Stimulated activated CD8-positive, alpha-beta memory T cell treated with anti-CD3 and anti-CD28 coated beads, Interleukin-7, amount 100 ng/mL, for 24 hours (primary cell): ENCODE results near the gene GTF2A1.
A peak's percentile ranks its signal among the peaks of the same experiment; 100 is the strongest.
"Not testable (repeated sequence)": the region's sequence is repeated elsewhere in the genome, so short reads cannot be mapped to it uniquely, and the experiment has no call there.

Experiments
- DNase-seq: peaks from one replicate; pipeline ENCODE4 v3.0.0-alpha.2; 2020; ENCODE audit warnings: low read depth

The GTF2A1 gene

GRCh38 chr14:81220830-81221578 lies at the start of gene GTF2A1:
TSS of gene GTF2A1 (minus strand) at chr14:81220959. CDS start at chr14:81220518, 441 bp downstream.
- DNase-seq = peak; percentile 83

DNA sequence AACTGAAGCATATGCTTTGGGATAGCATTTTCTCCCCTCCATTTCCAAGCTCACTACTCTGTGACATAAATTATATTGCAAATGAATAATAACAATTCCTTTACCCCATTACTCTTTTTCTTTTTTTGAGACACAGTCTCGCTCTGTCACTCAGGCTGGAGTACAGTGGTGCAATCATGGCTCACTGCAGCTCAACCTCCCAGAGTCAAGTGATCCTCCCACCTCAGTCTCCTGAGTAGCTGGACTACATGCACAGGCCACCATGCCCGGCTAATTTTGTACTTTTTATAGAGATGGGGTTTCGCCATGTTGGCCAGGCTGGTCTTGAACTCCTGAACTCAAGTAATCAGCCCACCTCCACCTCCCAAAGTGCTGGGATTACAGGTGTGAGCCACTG lies 49.2 kb upstream of the GTF2A1 start:
- DNase-seq = no peak

DNA sequence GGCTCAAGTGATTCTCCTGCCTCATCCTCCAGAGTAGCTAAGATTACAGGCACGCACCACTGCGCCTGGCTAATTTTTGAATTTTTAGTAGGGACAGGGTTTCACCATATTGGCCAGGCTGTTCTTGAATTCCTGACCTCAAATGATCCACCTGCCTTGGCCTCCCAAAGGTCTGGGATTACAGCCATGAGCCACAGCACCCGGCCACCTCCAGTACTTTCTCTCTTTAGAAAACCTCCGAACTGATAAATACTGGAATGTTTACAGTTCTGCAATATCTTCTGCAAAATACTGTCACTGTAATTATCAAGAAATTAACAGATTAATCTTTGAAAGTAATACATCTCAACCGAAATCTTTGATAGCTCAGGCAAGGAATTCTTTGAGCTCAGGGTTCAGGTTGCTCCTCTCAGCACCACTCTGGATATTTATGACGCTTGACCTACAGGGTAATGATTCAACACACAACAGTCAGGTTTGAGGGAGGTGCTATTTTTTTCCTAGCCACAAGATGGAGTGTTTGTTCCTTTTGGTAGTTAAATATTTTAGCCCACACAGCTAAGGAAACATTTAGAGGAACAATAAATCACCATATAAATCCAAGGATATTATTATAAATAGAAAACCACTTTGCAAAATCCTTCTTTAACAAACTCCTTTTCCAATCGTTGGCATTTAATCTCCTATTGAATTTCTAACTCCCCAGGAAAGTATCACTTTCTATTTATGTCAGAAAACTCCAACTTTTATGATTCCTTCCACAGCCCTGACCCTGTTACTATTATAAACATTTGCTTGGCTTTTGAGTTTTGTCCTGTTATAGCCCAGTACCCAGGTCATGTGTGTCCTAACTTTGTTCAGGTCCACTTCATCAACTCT lies 48.6 kb upstream of the GTF2A1 start:
- no peak for DNase-seq

DNA sequence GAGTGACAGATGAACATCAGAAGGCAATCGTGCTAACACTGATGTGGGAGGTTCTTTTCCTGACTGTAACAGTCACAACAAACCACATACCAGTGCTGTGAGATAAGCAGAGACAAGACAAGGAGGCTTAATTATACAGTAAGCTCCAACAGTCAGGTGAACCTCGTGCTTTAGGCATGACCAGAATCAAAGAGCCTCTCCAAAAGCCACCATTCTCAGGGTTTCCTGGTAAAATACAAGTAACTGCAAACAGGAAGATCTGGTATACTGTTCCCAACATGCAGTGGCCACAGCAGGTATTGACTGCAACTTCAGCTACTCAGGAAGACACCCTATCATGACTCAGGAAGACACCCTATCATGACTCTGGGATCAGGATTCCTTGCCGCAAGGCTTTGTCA lies 47.3 kb upstream of the GTF2A1 start:
- DNase-seq = no peak

GRCh38 chr14:81265636-81266169 lies 44.9 kb upstream of the GTF2A1 start:
- no peak for DNase-seq

GRCh38 chr14:81264671-81265070 lies 43.9 kb upstream of the GTF2A1 start:
- no peak for DNase-seq

GRCh38 chr14:81263777-81264410 lies 43.1 kb upstream of the GTF2A1 start:
- DNase-seq = no peak

- DNase-seq = no peak
Observed at GRCh38 chr14:81261176-81261575, 40.4 kb upstream of the GTF2A1 start.

- no peak for DNase-seq
Observed at GRCh38 chr14:81260732-81261131, 40.0 kb upstream of the GTF2A1 start.

- DNase-seq = no peak
Observed at GRCh38 chr14:81256289-81256960, 35.7 kb upstream of the GTF2A1 start.

DNA sequence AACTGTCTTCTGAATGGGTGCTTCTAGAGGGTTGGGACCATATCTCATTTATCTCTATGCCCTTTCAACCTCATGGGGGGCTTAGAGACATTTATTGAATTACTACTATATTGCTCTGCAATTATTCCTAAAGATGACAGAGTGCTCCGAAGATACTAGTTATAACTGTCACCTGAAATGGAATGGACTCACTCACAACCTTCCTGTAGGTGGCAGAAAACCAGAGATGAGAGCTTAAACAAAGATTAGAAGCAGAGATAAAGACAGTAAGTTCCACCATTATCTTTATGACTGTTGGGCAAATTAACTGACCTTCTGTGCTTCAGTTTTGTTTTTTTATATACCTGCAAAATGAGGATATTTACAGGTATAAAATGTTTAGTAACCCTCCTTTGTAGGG lies 31.5 kb upstream of the GTF2A1 start:
- DNase-seq = no peak

- DNase-seq = no peak
Observed at GRCh38 chr14:81247271-81247766, 26.6 kb upstream of the GTF2A1 start.

DNA sequence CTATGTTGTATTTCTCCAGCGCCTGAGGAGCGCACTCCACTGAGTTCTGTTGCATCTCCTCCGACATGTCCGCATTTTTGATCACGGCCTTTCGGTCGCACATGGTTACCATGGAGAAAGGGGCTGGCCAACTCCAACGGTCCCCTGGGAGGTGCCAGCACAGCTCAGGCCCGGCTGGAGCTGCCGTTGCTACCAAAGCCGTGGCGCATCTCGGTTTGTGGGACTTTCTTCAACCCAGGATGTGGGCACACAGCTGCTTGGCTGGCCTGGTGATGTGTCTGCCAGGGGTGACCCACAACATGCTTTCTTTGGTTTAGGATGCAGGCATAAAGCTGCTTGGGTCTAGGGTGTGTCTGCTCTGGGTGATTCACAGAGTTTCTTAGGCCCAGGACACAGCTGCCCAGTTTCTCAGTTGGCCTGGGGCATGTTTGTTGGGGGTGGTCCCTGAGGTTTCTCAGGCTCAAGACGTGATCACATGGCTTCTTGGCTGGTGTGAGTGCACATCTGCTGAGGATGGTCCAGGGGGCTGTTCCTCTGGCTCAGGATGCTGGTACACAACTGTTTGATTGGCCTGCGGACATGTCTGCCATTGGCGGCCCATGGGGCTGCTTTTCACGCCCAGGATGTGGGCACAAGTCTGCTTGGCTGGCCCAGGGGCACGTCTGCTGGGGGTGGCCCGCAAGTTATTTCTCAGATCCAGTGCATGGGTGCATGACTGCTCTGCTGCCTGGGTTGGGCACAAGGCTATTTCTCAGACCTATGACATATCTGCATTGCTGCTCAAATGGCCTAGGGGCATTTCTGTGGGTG lies 25.9 kb upstream of the GTF2A1 start:
- no peak for DNase-seq

GRCh38 chr14:81245771-81246170 lies 25.0 kb upstream of the GTF2A1 start:
- DNase-seq = no peak

- DNase-seq = not testable (repeated sequence)
Observed at GRCh38 chr14:81244431-81244830, 23.7 kb upstream of the GTF2A1 start.

DNA sequence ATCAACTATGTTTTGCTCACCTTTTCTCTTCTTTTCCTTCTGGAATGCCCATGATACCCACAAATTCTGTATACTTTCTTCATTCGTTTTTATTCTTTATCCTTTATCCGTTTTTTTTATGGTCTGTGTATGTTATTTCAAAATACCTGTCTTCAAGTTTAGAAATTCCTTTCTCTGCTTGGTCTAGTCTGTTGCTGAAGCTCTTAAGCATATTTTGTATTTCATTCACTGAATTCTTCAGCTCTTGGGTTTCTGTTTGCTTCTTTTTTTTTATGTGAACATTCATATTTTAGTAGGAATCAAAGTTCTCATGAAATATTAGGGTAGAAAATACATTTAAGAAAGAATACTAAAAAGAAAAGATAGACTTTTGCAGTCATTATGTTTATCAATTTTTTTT lies 22.7 kb upstream of the GTF2A1 start:
- DNase-seq = no peak

GRCh38 chr14:81236849-81237248 lies 16.1 kb upstream of the GTF2A1 start:
- not testable (repeated sequence) for DNase-seq

DNA sequence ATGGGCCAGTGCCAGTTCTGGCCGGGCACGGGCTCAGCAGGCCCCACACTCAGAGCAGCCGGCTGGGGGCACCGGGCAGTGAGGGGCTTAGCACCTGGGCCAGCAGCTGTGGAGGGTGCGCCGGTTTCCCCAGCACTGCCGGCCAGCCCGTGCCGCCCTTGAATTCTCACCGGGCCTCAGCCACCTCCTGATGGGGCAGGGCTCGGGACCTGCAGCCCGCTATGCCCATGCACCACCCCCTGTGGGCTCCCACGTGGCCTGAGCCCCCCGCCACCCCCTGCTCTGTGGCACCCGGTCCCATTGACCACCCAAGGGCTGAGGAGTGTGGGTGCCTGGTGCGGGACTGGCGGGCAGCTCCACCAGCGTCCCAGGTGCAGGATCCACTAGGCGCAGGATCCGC lies 15.4 kb upstream of the GTF2A1 start:
- no peak for DNase-seq

DNA sequence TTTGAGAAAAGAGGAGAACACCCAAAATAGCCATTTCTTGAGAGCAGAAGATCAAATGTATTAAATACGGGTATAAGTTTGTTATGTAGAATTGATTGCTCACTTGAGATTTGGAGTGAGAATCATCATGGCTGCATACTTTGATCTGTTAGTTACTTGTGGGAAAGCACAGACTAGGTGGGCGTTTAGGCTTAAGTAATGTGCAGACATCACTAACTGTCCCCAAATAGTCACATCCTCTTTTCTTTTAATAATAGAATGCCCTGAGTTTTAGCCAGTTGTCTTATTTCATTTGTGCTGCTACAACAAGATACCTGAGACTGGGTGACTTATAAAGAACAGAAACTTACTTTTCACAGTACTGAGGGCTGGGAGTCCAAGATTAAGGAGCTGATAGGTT lies 14.3 kb upstream of the GTF2A1 start:
- no peak for DNase-seq

DNA sequence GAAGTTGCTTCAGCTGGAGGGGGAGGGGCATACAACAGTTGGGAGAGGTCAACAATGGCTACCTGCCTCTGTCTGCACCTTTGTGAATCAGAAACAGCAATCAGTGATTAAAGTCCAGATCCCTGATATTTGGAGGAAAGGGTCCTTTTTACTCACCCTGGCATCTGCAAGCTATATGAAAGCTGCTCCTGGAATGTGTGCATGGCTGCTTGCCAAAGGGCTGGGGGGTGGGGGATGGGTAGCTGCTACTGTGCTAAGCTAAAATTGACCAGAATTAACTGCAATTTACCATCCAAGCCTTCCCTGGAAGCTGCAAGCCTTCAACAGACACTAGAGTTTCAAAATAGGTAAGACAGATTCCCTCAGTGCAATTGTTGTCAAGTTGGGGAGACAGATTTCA lies 13.5 kb upstream of the GTF2A1 start:
- no peak for DNase-seq

DNA sequence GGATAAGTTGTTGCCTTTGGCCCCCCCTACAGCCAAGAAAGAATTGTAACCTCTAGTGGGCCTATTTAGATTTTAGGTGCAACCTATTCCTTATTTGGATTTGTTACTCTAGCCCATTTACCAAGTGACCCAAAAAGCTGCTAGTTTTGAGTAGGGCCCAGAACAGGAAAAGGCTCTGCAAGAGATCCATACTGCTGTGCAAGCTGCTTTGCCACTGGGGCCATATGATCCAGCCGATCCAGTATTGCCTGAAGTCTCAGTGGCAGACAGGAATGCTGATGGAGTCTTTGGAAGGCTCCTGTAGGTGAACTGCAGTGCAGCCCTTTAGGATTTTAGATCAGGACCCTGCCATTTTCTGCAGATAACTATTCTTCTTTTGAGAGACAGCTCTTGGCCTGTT lies 12.9 kb upstream of the GTF2A1 start:
- DNase-seq = no peak
